C4-2B (cell line): ENCODE data around the gene TMEM236.

Experiments
- ZFX ChIP-seq: fragments of 450-650 bp; IDR thresholded peaks from 2 replicates; pipeline ENCODE4 v1.6.1; 2017
- TF ChIP-seq, protein P1 (sequence below): fragments of 450-650 bp; conservative IDR thresholded peaks from 2 replicates; pipeline ENCODE4 v1.5.1; 2017; ENCODE audit warnings: mild to moderate bottlenecking

DNA sequence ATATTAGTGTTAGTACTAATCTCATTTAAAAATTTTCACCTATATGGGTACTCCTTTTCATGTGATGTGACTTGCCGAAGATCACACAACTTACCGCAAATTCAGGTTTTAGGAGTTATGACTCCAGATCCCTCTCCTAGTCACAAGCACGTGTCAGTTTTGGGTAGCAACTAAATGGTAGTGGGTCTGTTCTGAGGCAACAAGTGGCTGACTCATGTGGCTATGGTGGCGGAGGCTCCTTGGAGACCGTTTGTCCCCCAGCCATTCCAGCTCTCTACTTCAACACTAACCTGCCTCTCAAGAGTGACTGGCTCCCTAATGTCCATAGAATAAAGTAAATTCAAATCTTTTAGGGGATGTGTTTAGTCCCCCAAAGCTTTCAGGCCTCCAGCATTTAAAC lies 96.6 kb downstream of the TMEM236 start:
- TF ChIP-seq, protein P1, sequence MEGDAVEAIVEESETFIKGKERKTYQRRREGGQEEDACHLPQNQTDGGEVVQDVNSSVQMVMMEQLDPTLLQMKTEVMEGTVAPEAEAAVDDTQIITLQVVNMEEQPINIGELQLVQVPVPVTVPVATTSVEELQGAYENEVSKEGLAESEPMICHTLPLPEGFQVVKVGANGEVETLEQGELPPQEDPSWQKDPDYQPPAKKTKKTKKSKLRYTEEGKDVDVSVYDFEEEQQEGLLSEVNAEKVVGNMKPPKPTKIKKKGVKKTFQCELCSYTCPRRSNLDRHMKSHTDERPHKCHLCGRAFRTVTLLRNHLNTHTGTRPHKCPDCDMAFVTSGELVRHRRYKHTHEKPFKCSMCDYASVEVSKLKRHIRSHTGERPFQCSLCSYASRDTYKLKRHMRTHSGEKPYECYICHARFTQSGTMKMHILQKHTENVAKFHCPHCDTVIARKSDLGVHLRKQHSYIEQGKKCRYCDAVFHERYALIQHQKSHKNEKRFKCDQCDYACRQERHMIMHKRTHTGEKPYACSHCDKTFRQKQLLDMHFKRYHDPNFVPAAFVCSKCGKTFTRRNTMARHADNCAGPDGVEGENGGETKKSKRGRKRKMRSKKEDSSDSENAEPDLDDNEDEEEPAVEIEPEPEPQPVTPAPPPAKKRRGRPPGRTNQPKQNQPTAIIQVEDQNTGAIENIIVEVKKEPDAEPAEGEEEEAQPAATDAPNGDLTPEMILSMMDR = no peak
- no peak for TF ChIP-seq ZFX
